Measurements from ENCODE around the gene R3HDM2. TPM values are rescaled to one million over a fixed set of nuclear protein-coding genes. Genes with fewer than 3 reads are reported as not detected.
A peak's percentile ranks its signal among the peaks of the same experiment; 100 is the strongest.
"Not testable (repeated sequence)": the region's sequence is repeated elsewhere in the genome, so short reads cannot be mapped to it uniquely, and the experiment has no call there.

R3HDM2 gene
- total RNA-seq, 1 experiment from 2014 or later = 9.5 TPM

- DNase-seq (ENCODE audit: low spot score) = not testable (repeated sequence)
Measured at GRCh38 chr12:57426948-57427347, 3.9 kb downstream of the R3HDM2 start.

- DNase-seq (ENCODE audit: low spot score) = no peak
Measured at GRCh38 chr12:57420482-57420881, 10.4 kb downstream of the R3HDM2 start.

GRCh38 chr12:57419495-57419894, 11.3 kb downstream of the R3HDM2 start:
- no peak for DNase-seq (ENCODE audit: low spot score)

- DNase-seq (ENCODE audit: low spot score) = no peak
Measured at GRCh38 chr12:57418255-57418654, 12.6 kb downstream of the R3HDM2 start.

- DNase-seq (ENCODE audit: low spot score) = no peak
Measured at GRCh38 chr12:57416039-57416996, 14.5 kb downstream of the R3HDM2 start.

- no peak for DNase-seq (ENCODE audit: low spot score)
Measured at GRCh38 chr12:57415088-57415487, 15.8 kb downstream of the R3HDM2 start.

- DNase-seq (ENCODE audit: low spot score) = not testable (repeated sequence)
Measured at GRCh38 chr12:57414160-57414559, 16.7 kb downstream of the R3HDM2 start.

GRCh38 chr12:57410534-57410933, 20.3 kb downstream of the R3HDM2 start:
- no peak for DNase-seq (ENCODE audit: low spot score)

- DNase-seq (ENCODE audit: low spot score) = no peak
Measured at GRCh38 chr12:57404966-57405640, 25.7 kb downstream of the R3HDM2 start.

GRCh38 chr12:57402156-57402555, 28.7 kb downstream of the R3HDM2 start:
- DNase-seq (ENCODE audit: low spot score) = not testable (repeated sequence)

GRCh38 chr12:57401165-57401564, 29.7 kb downstream of the R3HDM2 start:
- no peak for DNase-seq (ENCODE audit: low spot score)

- DNase-seq (ENCODE audit: low spot score) = not testable (repeated sequence)
Measured at GRCh38 chr12:57399718-57400463, 31.0 kb downstream of the R3HDM2 start.

- DNase-seq (ENCODE audit: low spot score) = no peak
Measured at GRCh38 chr12:57397441-57397840, 33.4 kb downstream of the R3HDM2 start.

GRCh38 chr12:57395121-57395520, 35.7 kb downstream of the R3HDM2 start:
- DNase-seq (ENCODE audit: low spot score) = no peak

GRCh38 chr12:57390174-57390573, 40.7 kb downstream of the R3HDM2 start:
- DNase-seq (ENCODE audit: low spot score) = no peak

- peak; percentile 21 for DNase-seq (ENCODE audit: low spot score)
Measured at GRCh38 chr12:57389033-57389432, 41.8 kb downstream of the R3HDM2 start.

GRCh38 chr12:57388425-57388824, 42.4 kb downstream of the R3HDM2 start:
- no peak for DNase-seq (ENCODE audit: low spot score)

GRCh38 chr12:57386187-57386720, 44.6 kb downstream of the R3HDM2 start:
- DNase-seq (ENCODE audit: low spot score) = no peak

- DNase-seq (ENCODE audit: low spot score) = no peak
Measured at GRCh38 chr12:57385586-57385985, 45.3 kb downstream of the R3HDM2 start.

- no peak for DNase-seq (ENCODE audit: low spot score)
Measured at GRCh38 chr12:57384478-57384877, 46.4 kb downstream of the R3HDM2 start.

GRCh38 chr12:57381693-57382220, 49.1 kb downstream of the R3HDM2 start:
- DNase-seq (ENCODE audit: low spot score) = no peak

GRCh38 chr12:57380300-57380699, 50.5 kb downstream of the R3HDM2 start:
- DNase-seq (ENCODE audit: low spot score) = no peak
